NCI-H1694 (cell line): ENCODE measurements around the gene C12orf75.
"Not testable (repeated sequence)": the region's sequence is repeated elsewhere in the genome, so short reads cannot be mapped to it uniquely, and the experiment has no call there.

ENCODE experiments used
- DNase-seq: peaks from one replicate; lab custom pipeline; 2025; lab: John Stamatoyannopoulos, UW

C12orf75 gene

DNA sequence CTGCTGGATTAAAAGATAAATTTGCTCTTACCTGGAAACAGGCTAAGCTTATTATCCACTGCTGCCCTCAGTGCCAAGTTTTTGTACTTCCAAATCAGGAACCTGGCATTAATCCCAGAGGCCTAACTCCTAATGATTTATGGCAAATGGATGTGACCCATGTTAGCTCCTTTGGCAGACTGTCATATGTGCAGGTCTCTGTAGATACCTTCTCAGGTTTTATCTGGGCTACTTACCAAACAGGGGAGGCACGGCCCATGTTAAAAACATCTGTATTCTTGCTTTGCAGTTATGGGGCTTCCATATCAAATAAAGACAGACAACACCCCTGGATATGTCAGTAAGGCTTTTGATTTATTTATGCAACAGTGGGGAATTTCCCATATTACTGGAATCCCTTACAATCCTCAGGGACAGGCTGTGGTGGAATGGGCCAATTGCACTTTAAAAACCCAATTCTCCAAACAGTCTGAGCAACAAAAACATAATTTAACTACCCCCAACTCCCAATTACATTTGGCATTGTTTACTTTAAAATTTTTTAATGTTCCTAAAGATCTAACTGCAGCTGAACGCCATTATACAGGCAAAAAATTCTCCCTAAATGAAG is 19.9 kb upstream of the C12orf75 start:
- not testable (repeated sequence) for DNase-seq

DNA sequence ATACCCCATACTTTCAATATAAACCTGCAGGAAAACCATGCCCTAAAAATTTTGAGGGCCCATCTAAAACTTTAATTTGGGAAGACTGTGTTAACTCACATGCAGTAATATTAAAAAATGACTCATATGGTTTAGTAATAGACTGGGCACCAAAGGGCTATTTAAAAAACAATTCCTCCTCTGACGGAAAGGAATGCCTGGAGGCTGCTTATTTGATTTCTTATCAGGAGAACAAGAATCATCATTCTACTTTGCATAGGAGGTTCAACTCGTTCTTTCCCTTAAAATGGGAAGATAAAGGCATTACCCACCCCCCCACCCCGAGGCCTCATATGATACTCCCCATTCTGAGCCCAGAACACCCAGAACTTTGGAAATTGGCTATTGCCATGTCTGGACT is 18.6 kb upstream of the C12orf75 start:
- DNase-seq = not testable (repeated sequence)

DNA sequence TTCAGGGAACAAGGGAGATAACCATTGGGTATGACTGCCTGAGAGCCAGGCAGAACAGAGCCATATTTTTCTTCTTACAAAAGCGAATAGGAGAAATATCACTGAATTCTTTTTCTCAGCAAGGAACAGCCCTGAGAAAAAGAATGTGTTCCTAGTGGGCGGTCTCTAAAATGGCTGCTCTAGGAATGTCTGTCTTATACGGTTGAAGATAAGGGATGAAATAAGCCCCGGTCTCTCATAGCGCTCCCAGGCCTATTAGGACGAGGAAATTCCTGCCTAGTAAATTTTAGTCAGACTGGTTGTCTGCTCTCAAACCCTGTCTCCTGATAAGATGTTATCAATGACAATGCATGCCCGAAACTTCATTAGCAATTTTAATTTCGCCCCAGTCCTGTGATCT is 16.7 kb upstream of the C12orf75 start:
- not testable (repeated sequence) for DNase-seq

DNA sequence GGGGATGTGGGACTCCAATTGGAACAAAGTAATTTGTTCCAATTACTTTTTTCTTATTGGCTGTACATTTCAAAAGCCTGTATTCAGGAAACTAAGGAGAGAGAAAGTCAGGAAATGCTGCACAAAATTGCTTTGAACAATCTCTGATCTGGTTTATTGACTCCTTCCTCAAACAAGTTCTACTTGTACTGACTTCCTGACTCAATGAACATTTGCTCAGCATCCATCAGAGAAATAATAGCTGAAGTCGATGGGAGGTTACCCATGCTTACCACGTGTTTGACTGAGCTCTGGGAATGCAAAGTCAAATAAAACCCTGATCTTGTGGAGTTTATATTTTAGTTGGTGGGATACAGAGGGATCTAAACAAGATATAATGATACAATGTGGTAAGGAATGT is 15.4 kb upstream of the C12orf75 start:
- no peak for DNase-seq

DNA sequence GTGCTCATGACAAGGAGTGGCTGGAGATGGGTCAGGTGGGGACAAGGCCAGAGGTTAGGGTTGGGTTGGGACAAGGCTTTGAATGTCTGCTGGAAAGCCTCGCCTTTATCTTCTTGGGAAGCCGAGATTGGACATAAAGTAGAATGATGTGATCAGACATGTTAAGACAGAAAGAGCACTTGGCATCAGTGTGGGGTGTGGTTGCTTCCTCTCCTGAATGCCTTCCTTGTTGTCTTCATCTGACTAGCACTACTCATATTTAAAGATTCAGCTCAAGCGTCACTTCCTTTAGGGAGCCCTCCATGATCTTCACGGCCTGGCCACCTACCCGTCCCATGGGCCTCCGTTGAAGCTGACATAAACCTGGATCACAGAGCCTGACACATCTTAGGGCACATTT is 14.8 kb upstream of the C12orf75 start:
- no peak for DNase-seq

DNA sequence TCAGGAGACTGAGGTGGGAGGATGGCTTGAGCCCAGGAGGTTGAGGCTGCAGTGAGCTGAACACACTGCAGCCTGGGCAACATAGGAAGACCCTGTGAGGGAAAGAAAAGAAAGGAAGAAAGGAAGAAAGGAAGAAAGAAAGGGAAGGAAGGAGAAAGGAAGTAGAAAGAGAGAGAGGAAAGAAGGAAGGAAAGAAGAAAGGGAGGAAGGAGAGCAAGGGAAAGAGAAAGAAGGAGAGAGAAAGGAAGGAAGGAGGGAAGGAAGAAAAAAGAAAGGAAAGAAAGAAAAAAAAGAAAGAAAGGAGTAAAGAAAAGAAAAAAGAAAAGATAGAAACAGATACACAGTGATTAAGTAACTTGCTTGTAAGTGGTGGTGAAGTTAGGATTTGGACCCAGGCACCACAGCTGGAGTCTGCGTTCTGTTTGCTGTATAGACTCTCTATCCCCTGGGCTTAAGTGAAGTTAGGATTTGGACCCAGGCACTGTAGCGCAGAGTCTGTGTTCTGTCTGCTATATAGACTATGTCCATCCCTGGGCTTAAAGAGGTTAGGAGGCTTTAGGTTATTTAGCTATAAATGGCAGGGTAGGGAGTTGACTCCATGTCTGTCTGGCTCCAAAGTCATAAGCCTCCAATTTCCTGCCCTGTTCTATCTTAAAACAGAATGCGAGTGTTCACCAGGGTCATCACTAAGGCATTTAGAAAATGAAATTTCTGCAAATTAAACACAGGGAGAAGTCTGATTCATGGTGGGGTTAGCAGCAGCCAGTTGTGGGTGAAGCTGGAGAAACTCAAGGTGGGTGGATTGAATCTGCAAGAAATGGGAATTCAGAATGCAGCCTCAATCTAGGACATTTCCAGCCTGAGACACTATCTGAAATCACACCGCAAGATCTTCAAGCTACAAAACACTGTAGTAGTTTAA is 13.3 kb upstream of the C12orf75 start:
- DNase-seq = no peak

DNA sequence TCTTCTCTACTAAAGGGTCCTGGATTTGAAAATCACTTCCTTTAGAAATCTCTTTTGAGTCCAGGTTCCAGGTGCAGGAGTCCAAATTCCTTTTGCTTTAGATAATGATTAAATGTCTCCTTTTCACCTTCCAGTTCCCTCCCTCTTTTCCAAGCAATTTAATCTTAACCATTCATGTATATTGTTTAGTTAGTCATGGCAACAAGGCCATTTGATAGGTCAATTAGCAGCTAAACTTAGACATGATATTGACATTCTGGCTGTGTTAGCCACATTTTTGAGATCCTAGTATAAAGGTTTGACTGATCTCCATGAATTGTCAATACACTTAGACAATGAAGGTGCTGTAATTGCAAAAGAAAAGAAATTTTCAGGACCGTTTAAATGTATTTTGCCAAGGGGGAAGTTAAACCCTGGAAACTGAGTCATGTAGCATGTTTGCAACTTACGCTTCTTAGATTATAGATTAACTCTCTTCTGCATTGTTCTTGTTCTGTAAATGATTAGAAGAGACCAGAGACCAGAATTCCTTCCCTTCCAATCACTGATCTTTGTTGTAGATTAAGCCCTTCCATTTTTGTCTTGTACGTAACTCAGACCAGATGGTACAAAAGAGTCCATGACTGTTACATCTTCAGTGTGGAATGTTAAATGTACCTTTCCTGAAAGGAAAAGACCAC is 12.4 kb upstream of the C12orf75 start:
- DNase-seq = no peak

DNA sequence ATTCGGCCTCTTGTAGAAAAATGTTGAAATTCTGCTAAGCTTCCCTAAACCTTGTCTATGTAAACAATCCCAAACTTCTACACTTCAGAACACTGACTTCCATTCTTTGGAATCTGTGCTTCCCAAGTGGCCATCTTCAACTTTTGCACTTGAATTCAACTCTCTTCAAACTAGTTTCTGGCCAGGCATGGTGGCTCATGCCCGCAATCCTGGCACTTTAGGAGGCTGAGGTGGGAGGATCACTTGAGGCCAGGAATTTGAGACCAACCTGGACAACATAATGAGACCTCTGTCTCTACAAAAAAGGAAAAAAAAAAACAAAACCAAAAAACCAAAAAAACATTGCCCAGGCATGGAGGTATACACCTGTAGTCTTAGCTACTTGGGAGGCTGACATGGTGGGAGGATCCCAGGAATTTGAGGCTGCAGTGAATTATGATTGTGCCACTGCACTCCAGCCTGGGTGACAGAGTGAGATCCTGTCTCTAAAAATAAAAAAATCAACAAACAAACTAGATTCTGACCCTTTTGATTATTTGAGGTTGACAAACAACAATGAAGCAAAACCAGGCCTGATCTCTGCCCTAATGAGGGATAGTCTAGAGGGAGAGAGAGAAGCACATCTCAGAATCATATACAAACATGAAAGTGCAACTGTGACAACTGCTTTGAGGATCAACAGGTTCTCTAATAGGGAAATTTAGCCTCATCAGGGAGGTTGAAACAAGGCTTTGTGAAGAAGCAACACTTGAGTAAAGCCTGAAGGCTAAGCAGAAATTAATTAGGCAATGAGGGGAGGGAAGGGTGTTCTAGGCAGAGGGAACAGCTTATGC is 11.6 kb upstream of the C12orf75 start:
- DNase-seq = no peak

DNA sequence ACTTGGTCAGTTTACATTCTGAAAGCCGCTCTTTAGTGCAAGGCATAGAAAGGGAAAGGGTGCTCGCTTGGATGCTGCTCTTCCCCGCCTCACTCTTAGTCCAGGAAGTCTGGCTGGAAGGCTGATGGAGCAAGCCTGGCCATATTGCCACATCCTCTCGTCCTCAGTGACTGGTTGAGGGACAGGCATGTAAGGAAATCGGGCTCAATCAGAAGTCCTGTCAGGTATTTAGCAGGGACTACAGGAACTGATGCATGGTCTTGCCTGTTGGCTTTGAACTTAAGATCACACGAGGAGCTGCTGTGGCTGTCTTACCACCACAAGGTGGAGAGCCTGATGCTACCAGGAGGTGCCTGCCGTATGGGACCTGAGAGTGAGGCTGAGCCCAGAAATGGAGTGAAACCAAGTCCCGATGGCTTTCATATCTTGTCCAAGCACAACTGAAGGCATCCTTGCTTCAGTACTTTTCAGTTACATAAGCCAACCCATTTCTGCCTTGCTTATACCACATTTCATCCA is 10.7 kb upstream of the C12orf75 start:
- no peak for DNase-seq

DNA sequence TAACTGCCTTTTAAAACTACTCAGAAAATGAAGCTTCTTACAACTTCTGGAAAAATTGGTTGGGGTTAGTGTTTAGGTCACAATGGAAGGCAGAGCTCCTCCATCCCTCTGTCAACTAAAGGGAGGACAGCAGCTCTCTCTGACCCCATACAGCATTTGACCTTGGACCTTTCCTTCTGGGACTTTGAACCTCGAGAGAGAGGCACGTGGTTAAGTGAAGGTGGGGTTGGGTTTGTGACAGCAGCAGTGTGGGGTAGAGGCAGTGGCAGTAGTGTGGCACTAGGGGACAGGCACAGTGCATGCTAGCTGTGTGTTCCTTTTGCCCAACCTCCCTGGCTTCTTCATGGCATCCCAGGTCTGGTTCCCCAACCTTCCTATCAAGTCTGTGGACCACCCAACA is 9.4 kb upstream of the C12orf75 start:
- DNase-seq = no peak

DNA sequence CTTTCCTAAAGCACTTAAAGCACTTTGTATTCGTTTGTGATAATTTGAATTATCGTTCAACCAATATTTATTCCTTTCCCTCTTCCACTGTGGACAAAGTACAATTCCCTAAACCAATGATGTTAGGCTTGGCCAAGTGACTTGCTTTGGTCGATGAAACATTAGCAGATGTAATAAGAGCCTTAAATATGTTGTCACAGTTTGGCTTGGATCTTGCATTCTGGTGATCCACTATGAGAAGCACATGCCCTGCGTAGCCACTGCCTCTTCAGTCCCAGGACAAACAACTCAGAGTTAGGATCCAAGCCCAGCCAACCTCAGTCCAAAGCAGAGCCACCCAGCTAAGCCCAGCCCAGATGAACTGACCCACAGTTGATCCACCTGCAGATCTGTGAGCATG is 8.4 kb upstream of the C12orf75 start:
- no peak for DNase-seq

DNA sequence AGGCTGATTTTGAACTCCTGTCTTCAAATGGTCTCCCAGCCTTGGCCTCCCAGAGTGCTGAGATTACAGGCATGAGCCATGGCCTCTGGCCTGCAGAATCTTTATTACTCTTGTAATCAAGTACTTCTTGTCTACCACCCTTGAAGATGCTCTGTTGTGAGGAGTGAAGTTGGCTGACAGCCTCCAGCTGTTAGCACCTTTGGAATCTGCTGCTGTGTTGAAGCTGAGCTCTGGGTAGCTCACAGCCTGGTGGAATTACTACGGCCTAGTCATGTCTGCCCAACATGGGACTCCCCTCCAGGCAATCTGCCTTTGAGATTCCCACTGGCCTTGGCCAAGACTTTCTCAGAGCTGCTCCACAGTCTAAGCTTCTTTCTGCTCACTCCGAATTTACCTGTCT is 5.8 kb upstream of the C12orf75 start:
- DNase-seq = no peak

DNA sequence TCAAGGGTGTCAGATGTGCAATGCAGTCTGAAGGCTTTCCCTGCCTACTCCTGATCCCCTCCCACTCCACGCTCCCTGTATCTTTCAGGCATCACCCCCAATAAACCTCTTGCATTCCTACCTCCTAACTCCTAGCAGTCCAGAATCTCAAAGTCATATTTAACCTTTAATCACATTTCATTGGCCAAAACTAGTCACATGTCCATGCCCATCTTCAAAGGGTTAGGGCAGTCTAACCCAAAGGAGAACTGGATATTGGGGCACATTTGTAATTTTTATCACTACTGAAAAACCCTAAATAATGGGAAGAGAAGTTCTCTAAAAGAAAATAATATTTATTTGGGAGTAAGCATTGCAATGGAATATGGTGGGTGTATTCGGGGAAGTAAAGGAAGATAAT is 5.4 kb upstream of the C12orf75 start:
- no peak for DNase-seq

DNA sequence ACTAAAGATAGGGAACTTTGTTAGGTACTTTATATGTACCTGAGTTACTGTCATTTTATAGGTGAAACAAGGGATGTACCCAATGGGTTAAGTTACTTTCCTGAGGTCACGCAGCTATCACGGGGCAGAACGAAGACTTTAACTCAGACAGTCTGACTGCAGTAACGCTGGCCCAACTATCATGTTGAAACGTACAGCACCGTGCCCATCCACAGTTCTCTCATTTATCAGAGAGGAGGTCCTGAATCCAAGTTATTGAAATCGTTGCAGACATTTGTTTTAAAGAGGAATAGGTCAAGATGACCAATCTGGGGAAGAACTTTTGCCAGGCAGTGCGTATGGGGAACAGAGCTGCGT is 587 bp upstream of the C12orf75 start:
- DNase-seq = no peak

DNA sequence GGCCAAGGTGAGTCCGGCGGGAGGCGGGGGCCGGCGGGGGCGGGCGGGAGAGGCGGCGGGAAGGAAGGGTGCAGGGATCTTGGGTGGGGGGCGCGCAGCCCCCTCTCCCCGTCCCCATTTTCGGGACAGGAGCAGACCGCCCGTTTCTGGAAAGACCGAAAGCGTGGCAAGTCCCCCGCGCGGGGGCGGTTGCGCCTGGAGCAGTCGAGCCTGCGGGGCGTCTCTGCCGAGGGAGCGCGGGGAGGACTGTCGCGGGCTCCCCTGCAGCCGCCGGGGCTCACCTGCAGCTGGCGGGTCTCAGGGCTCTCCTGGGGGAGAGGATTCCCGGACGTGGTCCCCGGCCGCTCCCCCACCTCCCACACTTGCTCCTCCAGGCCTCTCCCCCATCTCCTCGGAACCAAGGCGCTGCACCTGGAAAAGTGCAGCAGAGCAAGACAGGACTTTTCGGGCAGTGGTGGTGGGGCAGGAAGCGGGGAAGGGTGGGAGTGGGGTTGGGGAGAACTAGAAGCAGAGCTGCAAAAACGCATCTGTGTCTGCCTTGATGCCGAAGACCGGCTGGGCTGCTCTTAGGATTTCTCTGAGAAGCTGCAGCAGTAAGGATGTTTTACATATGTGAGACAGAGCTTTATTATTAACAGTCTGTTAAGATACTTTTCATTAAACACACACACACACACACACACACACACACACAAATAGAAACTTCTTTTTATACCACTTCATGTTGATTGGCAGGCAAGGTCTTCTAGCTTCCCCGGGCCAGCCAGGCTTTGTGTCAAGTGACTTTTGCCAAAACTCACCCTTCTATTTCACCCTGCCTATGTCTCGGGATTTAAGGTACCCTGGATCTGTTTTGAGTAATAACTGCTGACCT is 677 bp downstream of the C12orf75 start:
- DNase-seq = no peak

DNA sequence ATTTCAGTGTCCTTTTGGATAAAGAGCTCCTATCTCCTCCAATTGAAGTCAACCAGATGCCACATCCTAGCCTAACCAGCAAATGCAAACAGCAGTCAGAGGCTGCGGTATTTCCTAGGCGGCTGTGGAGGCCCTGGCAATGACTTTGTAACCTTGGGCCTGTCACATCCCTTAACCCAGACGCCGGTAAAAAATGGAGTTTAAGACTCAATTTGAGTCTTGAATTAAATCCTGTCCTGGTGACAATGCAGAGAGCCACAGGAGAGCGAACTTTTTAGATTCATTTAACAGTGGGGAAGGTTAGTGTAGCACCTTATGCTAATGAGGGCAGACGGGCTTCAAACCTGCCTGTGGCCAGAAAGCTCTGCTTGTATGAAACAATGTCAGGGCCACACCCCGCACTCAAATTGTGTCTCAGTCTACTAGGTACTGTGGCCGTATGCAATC is 1.3 kb downstream of the C12orf75 start:
- DNase-seq = no peak

DNA sequence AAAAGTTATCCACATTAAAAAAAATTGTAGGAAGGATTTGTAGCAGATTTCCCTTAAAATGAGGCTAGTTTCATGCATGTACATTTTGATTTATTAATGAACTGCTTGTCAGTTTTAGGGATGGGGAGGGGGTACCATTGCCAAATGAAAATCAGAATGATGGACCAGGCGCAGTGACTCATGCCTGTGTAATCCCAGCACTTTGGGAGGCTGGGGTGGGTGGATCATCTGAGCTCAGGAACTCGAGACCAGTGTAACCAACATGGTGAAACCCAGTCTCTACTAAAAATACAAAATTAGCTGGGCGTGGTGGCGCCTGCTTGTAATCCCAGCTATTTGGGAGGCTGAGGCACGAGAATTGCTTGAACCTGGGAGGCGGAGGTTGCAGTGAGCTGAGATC is 1.8 kb downstream of the C12orf75 start:
- DNase-seq = not testable (repeated sequence)

DNA sequence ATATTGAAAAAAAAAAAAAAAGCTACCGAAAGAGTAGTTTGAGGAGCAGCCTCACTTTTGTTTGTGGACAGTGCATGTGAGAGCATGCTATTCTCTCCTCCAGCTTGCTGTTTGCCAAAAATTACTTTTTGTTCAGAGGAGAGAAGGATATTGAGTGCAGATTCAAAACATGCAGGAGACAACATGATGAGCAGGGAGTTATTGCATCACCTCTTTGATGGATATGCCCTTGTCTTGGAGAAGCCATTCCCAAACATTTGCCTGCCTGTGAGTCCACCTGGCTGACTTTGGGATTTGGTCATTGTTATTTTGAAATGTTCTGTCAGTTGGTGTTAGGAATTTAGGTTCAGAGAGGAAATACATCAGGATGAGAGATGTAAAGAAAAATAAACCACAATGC is 2.4 kb downstream of the C12orf75 start:
- DNase-seq = no peak

DNA sequence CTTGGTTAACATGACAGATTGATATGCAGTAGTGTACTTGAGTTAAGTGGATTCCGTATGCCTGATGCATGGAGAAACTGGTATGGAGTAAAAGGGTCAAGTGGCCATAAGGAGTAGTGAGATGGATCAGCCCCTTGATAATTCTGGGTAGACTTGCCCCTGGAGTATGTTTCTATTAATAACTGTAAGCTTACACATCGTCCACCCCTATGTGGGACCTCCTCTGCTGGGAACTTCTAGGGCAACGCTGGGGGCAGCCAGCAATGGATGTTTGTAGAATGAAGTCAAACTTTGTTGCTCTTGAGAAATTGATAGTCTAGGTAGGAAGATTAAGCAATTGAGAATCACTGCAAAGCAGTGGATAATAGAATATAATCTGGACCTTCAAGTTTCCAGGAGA is 3.5 kb downstream of the C12orf75 start:
- no peak for DNase-seq

DNA sequence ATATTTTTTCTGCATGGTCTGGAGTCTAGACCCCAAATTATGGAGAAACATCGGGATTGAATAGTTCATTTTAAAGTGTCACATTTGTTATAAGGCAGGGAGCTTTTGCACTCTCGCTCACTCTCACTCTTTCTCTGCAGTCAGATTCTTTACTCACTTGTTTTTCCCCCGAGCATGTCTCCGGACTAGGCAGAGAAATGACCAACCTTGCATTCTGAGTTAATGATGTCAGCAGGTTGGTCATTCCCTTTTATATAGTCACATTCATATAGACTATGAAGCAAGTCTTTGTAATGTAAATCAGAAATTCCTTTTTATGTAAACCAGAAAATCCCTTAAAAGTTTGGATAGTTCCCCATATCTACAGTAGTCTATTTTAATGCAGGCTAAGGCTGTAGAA is 4.1 kb downstream of the C12orf75 start:
- no peak for DNase-seq

DNA sequence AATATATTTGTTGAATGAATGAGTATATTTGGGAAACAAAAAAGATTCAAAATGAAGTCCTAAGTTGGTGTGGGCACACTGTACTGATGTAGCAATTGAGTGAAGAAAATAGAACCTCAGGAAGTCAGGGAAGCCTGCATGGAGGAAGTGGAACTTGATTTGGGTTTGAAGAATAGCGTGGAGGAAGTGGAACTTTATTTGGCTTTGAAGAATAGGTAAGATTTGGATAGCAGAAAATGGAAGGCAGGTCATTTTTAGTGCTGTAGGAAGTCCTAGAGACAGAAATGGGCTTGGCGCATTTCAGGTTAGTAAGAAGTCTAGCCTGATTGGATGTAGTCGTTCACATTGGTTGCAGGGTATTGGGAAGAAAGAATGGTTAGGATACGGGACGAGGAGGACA is 5.4 kb downstream of the C12orf75 start:
- DNase-seq = no peak
